ENCODE data around the gene FASTKD2.
"Not testable (repeated sequence)": the region's sequence is repeated elsewhere in the genome, so short reads cannot be mapped to it uniquely, and the experiment has no call there.

FASTKD2 gene

GRCh38 chr2:206804326-206804725 is 38.9 kb downstream of the FASTKD2 start:
- Histone ChIP-seq H2AK5ac (ENCODE audit: low read depth, low read length) (no peak overlapping the region), H3K4me1 (ENCODE audit: control insufficient read depth in 2 of 2, insufficient read depth in 1 of 2, low read depth in 1 of 2, low read length in 2 of 2) (peaks cover 8 to 14% of the 10 kb centered on the region in 2 donors), H4K91ac (ENCODE audit: low read depth, low read length, poor library complexity) (no peak overlapping the region), H3K79me1 (ENCODE audit: low read depth, low read length) (no peaks in the 10 kb centered on the region), H2BK120ac (ENCODE audit: low read depth, low read length) (no peak overlapping the region), H4K8ac (ENCODE audit: low read depth, low read length) (no peak overlapping the region), H3K18ac (ENCODE audit: low read length) (no peak overlapping the region), H3K9ac (ENCODE audit: low read depth, low read length, poor library complexity) (no peak overlapping the region), H2AFZ (ENCODE audit: low read length) (no peak overlapping the region), H3K14ac (ENCODE audit: low read length) (no peak overlapping the region), H3K27me3 (ENCODE audit: control insufficient read depth in 3 of 3, insufficient read depth in 3 of 3, low read depth in 1 of 3, low read length in 3 of 3) (no peaks in the 10 kb centered on the region), H3K36me3 (replicated peaks in 1 of 2; ENCODE audit: control insufficient read depth in 2 of 2, insufficient read depth in 2 of 2, low read length in 2 of 2) (no peaks in the 10 kb centered on the region), H3K23ac (ENCODE audit: low read depth, low read length, poor library complexity) (no peak overlapping the region), H2BK5ac (ENCODE audit: low read length) (no peak overlapping the region), H2BK12ac (ENCODE audit: low read length) (no peak overlapping the region), H3K4me3 (ENCODE audit: low read length in 2 of 2) (no peak overlapping the region), H2BK15ac (ENCODE audit: low read length) (no peak overlapping the region), H3K9me3 (replicated peaks in 1 of 2; ENCODE audit: control insufficient read depth in 2 of 2, insufficient read depth in 1 of 2, low read depth in 1 of 2, low read length in 2 of 2) (no peaks in the 10 kb centered on the region), H3K27ac (replicated peaks; ENCODE audit: low read length) (no peak overlapping the region), H3K4ac (ENCODE audit: low read length) (no peak overlapping the region), H3K4me2 (ENCODE audit: insufficient read depth, low read length, poor library complexity, severe bottlenecking) (no peak overlapping the region)
- no CpG with 5 or more reads among the region's 5 CpGs for WGBS, 2 donors (ENCODE audit: extremely low coverage in 2 of 2, insufficient read length in 2 of 2, insufficient replicate concordance in 1 of 2)
- DNase-seq (ENCODE audit: low spot score): no peak

GRCh38 chr2:206805887-206806607 is 40.6 kb downstream of the FASTKD2 start:
- H2BK5ac ChIP-seq (ENCODE audit: low read length): no peak overlapping the region
- H3K9ac ChIP-seq (ENCODE audit: low read depth, low read length, poor library complexity): no peak overlapping the region
- no peak overlapping the region for H3K4me3 ChIP-seq (ENCODE audit: low read length in 2 of 2)
- no peak overlapping the region for H3K4me2 ChIP-seq (ENCODE audit: insufficient read depth, low read length, poor library complexity, severe bottlenecking)
- H3K14ac ChIP-seq (ENCODE audit: low read length): no peak overlapping the region
- H3K23ac ChIP-seq (ENCODE audit: low read depth, low read length, poor library complexity): no peak overlapping the region
- H3K27me3 ChIP-seq (ENCODE audit: control insufficient read depth in 3 of 3, insufficient read depth in 3 of 3, low read depth in 1 of 3, low read length in 3 of 3): no peaks in the 10 kb centered on the region
- H4K91ac ChIP-seq (ENCODE audit: low read depth, low read length, poor library complexity): no peak overlapping the region
- no peak overlapping the region for H2AFZ ChIP-seq (ENCODE audit: low read length)
- peaks cover 7 to 8% of the 10 kb centered on the region in 2 donors for H3K4me1 ChIP-seq (ENCODE audit: control insufficient read depth in 2 of 2, insufficient read depth in 1 of 2, low read depth in 1 of 2, low read length in 2 of 2)
- no peak overlapping the region for H3K18ac ChIP-seq (ENCODE audit: low read length)
- WGBS, 2 donors (ENCODE audit: extremely low coverage in 2 of 2, insufficient read length in 2 of 2, insufficient replicate concordance in 1 of 2): no CpG with 5 or more reads among the region's 6 CpGs
- no peak overlapping the region for H4K8ac ChIP-seq (ENCODE audit: low read depth, low read length)
- no peaks in the 10 kb centered on the region for H3K79me1 ChIP-seq (ENCODE audit: low read depth, low read length)
- no peak overlapping the region for H3K4ac ChIP-seq (ENCODE audit: low read length)
- no peaks in the 10 kb centered on the region for H3K9me3 ChIP-seq (replicated peaks in 1 of 2; ENCODE audit: control insufficient read depth in 2 of 2, insufficient read depth in 1 of 2, low read depth in 1 of 2, low read length in 2 of 2)
- no peaks in the 10 kb centered on the region for H3K36me3 ChIP-seq (replicated peaks in 1 of 2; ENCODE audit: control insufficient read depth in 2 of 2, insufficient read depth in 2 of 2, low read length in 2 of 2)
- no peak overlapping the region for H2BK120ac ChIP-seq (ENCODE audit: low read depth, low read length)
- no peak overlapping the region for H3K27ac ChIP-seq (replicated peaks; ENCODE audit: low read length)
- DNase-seq (ENCODE audit: low spot score): no peak
- no peak overlapping the region for H2BK12ac ChIP-seq (ENCODE audit: low read length)
- H2AK5ac ChIP-seq (ENCODE audit: low read depth, low read length): no peak overlapping the region
- no peak overlapping the region for H2BK15ac ChIP-seq (ENCODE audit: low read length)

- H3K27ac ChIP-seq (replicated peaks; ENCODE audit: low read length); H4K8ac ChIP-seq (ENCODE audit: low read depth, low read length); H2BK12ac ChIP-seq (ENCODE audit: low read length); H2AK5ac ChIP-seq (ENCODE audit: low read depth, low read length); H2AFZ ChIP-seq (ENCODE audit: low read length); H2BK120ac ChIP-seq (ENCODE audit: low read depth, low read length); H3K4me2 ChIP-seq (ENCODE audit: insufficient read depth, low read length, poor library complexity, severe bottlenecking); H3K4ac ChIP-seq (ENCODE audit: low read length); DNase-seq (ENCODE audit: low spot score); H3K79me1 ChIP-seq (ENCODE audit: low read depth, low read length); H3K18ac ChIP-seq (ENCODE audit: low read length); H2BK5ac ChIP-seq (ENCODE audit: low read length); H3K9ac ChIP-seq (ENCODE audit: low read depth, low read length, poor library complexity); H3K36me3 ChIP-seq (replicated peaks in 1 of 2; ENCODE audit: control insufficient read depth in 2 of 2, insufficient read depth in 2 of 2, low read length in 2 of 2); H2BK15ac ChIP-seq (ENCODE audit: low read length); H3K27me3 ChIP-seq (ENCODE audit: control insufficient read depth in 3 of 3, insufficient read depth in 3 of 3, low read depth in 1 of 3, low read length in 3 of 3); H3K9me3 ChIP-seq (replicated peaks in 1 of 2; ENCODE audit: control insufficient read depth in 2 of 2, insufficient read depth in 1 of 2, low read depth in 1 of 2, low read length in 2 of 2); H3K4me3 ChIP-seq (ENCODE audit: low read length in 2 of 2); H3K23ac ChIP-seq (ENCODE audit: low read depth, low read length, poor library complexity); H3K14ac ChIP-seq (ENCODE audit: low read length); H3K4me1 ChIP-seq (ENCODE audit: control insufficient read depth in 2 of 2, insufficient read depth in 1 of 2, low read depth in 1 of 2, low read length in 2 of 2); H4K91ac ChIP-seq (ENCODE audit: low read depth, low read length, poor library complexity): not testable (repeated sequence)
- no CpG with 5 or more reads among the region's 3 CpGs for WGBS, 2 donors (ENCODE audit: extremely low coverage in 2 of 2, insufficient read length in 2 of 2, insufficient replicate concordance in 1 of 2)
Measured at GRCh38 chr2:206807624-206808023, 42.2 kb downstream of the FASTKD2 start.

- not testable (repeated sequence) for H3K9ac ChIP-seq (ENCODE audit: low read depth, low read length, poor library complexity)
Measured at GRCh38 chr2:206812471-206812870, 47.1 kb downstream of the FASTKD2 start.

More at GRCh38 chr2:206812471-206812870, 47.1 kb downstream of the FASTKD2 start:
- H3K4me1 ChIP-seq (ENCODE audit: control insufficient read depth in 2 of 2, insufficient read depth in 1 of 2, low read depth in 1 of 2, low read length in 2 of 2); H2BK5ac ChIP-seq (ENCODE audit: low read length); H2BK12ac ChIP-seq (ENCODE audit: low read length); H2AK5ac ChIP-seq (ENCODE audit: low read depth, low read length); H2BK15ac ChIP-seq (ENCODE audit: low read length); H3K18ac ChIP-seq (ENCODE audit: low read length); H4K8ac ChIP-seq (ENCODE audit: low read depth, low read length); H3K36me3 ChIP-seq (replicated peaks in 1 of 2; ENCODE audit: control insufficient read depth in 2 of 2, insufficient read depth in 2 of 2, low read length in 2 of 2); H3K9me3 ChIP-seq (replicated peaks in 1 of 2; ENCODE audit: control insufficient read depth in 2 of 2, insufficient read depth in 1 of 2, low read depth in 1 of 2, low read length in 2 of 2); H3K4me2 ChIP-seq (ENCODE audit: insufficient read depth, low read length, poor library complexity, severe bottlenecking); H3K27ac ChIP-seq (replicated peaks; ENCODE audit: low read length); H2AFZ ChIP-seq (ENCODE audit: low read length); H4K91ac ChIP-seq (ENCODE audit: low read depth, low read length, poor library complexity); H3K23ac ChIP-seq (ENCODE audit: low read depth, low read length, poor library complexity); DNase-seq (ENCODE audit: low spot score); H3K79me1 ChIP-seq (ENCODE audit: low read depth, low read length); H3K14ac ChIP-seq (ENCODE audit: low read length); H3K27me3 ChIP-seq (ENCODE audit: control insufficient read depth in 3 of 3, insufficient read depth in 3 of 3, low read depth in 1 of 3, low read length in 3 of 3); H2BK120ac ChIP-seq (ENCODE audit: low read depth, low read length); H3K4ac ChIP-seq (ENCODE audit: low read length); H3K4me3 ChIP-seq (ENCODE audit: low read length in 2 of 2): not testable (repeated sequence)
- WGBS, 2 donors (ENCODE audit: extremely low coverage in 2 of 2, insufficient read length in 2 of 2, insufficient replicate concordance in 1 of 2): no CpG with 5 or more reads among the region's 5 CpGs

All from neuronal stem cell (in vitro differentiated cells).